NCI-H2196 (cell line): ENCODE results near the gene PTPRH.

Source experiments
- DNase-seq: peaks from one replicate; lab custom pipeline; 2025; ENCODE audit not compliant: unreplicated experiment; lab: John Stamatoyannopoulos, UW

Gene PTPRH

DNA sequence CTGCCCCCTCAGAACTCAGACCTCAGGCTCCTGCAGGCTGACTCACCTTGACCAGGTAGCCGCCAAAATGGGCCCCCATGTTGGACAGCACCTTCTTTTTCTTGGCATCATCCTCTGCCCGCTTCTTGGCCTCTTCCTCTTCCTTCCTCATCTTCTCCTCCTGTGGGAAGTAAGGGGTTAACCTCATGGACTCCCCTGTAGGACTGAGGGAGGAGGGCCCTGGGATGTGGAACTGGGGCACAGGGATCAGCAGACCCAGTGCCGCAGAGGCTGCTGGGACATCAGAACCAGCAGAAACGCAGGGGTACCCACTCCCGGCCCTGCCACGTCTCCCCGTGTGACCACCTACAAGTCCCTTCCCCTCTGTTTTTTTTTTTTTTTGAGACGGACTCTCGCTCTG, 71.4 kb downstream of the PTPRH start:
- no peak for DNase-seq

DNA sequence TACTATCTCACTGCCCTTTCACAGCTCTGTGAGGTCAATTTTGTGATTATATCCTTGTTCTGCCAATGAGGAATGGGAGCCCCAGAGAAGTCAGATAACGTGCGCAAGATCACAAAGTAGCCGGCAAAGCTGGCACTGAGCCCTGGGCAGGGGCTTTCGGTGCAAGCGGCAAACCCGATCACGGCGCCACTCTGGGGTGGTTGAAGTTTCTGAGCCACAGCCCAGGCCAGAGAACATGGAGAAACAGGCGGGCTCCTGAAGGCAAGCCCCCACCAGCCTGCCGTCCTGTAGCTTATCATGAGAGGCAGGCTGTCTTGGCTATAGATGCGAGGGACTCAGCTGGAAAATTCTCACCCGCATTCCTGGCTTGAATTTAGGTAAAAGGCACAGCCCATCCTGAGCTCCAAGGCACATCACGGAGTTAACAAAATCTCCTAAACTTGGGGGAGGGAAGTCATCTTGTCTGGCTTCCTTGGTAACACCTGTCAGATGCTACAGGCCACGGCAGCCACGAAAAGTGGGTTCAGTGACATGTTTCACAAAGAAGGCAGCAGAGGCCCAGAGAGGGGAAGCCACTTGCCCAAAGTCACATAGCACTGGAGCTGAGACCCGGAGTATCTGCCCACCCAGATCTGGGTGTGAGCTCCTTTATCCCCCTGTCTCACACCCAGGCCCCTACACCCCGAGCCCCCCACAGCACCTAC, 72.8 kb downstream of the PTPRH start:
- no peak for DNase-seq

DNA sequence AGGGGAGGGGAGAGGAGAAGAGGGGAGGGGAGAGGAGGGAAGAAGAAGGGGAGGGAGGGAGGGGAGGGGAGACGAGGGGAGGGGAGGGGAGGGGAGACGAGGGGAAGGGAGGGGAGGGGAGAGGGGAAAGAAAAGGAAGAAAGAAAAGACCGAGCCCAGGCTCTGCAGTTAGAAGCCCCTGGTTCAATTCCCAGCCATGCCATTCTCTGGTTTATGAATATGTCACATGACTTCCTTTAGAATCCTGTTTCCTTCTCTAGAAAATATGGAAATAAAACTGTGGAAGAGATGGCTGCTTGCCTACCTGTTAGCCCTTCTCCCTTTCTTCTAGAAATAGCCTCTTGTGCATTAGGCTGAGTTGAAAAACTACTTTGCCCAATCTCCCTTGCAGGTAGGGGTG, 74.6 kb downstream of the PTPRH start:
- DNase-seq: no peak

DNA sequence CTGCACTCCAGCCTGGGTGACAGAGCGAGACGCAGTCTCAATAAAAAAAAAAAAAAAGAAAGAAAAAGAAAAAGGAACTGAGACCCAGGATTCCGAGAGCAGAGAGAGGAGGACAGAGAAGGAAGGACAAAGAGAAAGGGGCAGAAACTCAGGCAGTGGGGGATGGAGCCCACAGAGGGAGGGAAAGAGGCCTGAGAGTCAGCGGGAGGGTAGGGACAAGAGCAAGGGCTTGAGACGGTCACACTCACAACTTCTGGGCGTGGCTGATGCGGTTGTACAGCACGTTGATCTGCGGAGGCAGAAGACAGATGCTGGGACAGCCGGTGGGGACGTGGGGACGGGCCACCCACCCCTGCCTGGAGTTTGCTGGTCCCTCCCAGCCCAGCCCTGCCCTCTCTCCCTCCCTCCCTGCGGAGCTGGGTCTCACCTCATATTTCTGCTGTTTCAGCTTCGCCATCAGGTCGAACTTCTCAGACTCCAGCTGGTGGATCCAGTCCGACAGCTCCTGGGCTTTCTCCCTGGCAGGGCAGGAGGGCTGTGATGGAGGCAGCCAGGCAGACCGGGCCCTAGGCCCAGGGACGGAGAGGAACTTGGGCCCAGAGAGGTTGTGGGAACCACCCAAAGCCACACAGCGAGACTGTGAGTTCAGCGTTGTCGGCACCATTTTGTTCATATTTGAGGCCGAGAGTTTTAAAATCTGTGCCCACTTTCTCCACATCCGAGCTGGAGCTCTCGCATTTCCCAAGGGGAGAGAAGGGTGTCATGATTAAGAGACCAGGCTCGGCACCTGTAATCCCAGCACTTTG, 75.5 kb downstream of the PTPRH start:
- DNase-seq: no peak

DNA sequence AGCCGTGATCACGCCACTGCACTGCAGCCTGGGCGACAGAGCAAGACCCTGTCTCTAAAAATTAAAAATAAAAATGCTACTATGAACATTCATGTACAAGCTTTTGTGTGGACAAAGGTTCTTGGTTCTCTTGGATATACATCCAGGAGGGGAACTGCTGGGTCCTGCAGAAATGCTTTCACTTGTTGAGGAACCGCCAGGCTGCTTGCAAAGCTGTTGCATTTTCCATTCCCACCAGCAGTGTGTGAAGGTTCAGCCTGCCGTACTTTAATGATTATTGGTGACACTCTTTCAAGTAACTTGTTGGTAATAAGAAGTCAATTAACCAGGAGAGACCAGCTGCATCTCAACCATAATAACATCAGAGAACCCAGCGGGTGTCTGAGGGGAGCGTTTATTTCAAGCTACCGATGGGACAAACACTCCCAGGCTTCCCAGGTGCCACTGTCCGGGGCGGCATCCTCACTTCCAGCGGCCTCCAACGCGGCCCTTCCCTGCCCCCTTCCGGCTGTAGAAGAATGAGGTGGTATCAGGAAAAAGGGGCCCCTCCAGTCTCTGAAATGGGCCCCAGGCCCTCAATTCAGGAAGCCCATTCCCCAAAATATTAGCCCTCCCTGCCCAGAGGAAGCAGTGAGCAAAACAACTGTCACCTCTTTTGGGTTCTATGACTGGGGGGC, 76.7 kb downstream of the PTPRH start:
- no peak for DNase-seq

DNA sequence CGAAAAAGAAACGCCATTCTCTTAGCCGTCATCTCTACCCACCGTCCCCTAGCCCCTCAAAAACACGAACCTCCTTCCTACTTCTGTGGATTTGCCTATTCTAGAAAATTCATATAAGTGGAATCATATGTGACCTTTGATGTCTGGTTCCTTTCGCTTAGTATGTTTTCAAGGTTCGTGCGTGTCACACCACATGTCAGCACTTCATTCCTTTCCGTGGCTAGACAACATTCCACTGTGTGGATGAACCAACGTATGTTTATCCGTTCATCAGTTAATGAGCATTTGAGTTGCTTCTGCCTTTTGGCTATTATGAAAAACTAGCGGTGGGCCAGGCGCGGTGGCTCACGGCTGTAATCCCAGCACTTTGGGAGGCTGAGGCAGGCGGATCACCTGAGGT, 77.9 kb downstream of the PTPRH start:
- DNase-seq: no peak
